A549 treated with DMSO at 1 μM for 4 hours (cell line): Measurements from ENCODE around the gene CASP2. TPM values are rescaled to one million over a fixed set of nuclear protein-coding genes. Genes with fewer than 3 reads are reported as not detected.

Experiments used
- total RNA-seq: library from RNA; stranded (reverse); fragments of 200-300 nt; extraction: Qiagen RNA extraction; gene quantifications from 5 replicates; pipeline ENCODE4 v1.2.3, GENCODE V29; 2022; ENCODE audit warnings: low read depth

CASP2 gene
- total RNA-seq = 20.6 to 30.8 TPM (median 21.1 TPM) in 5 replicates

GRCh38 chr7:143287935-143288826, at the start of gene CASP2:
Gene CASP2 (plus strand): TSS chr7:143288351. CDS start chr7:143288456, 105 bp downstream.

GRCh38 chr7:143263266-143264195, 24.6 kb upstream of the CASP2 start, which contains the start of gene GSTK1:
Gene GSTK1 (plus strand): TSS chr7:143263441. CDS start chr7:143263514, 73 bp downstream.

GRCh38 chr7:143284591-143285469, 3.3 kb upstream of the CASP2 start, which contains the start of gene TMEM139:
Gene TMEM139 (plus strand): TSS chr7:143284958. CDS start chr7:143285958, 1,000 bp downstream.

GRCh38 chr7:143315776-143316175, 27.6 kb downstream of the CASP2 start, which contains the start of gene CLCN1:
Gene CLCN1 (plus strand): TSS chr7:143316111. CDS start chr7:143316213, 102 bp downstream.

Other genes starting within 250 kb of the CASP2 start
- not detected in 5 replicates for gene OR6V1, start 236.0 kb upstream of the CASP2 start, total RNA-seq
- not detected in 5 replicates for gene PIP, start 156.3 kb upstream of the CASP2 start, total RNA-seq
- gene TAS2R39, start 104.9 kb upstream of the CASP2 start, total RNA-seq = not detected in 5 replicates
- not detected in 5 replicates for gene TAS2R40, start 66.3 kb upstream of the CASP2 start, total RNA-seq
- gene GSTK1, start 24.9 kb upstream of the CASP2 start, total RNA-seq = 110 to 116 TPM (median 115 TPM) in 5 replicates
- 0.57 to 1.8 TPM (median 0.81 TPM) in 5 replicates for gene TMEM139, start 3.4 kb upstream of the CASP2 start, total RNA-seq
- gene CLCN1, start 27.8 kb downstream of the CASP2 start, total RNA-seq = 0.03 to 0.07 TPM (median 0.06 TPM) in 3 of 5 replicates, not detected in the others
- 0.36 to 0.72 TPM (median 0.58 TPM) in 5 replicates for gene FAM131B, start 74.4 kb downstream of the CASP2 start, total RNA-seq
- 164 to 197 TPM (median 174 TPM) in 5 replicates for gene ZYX, start 93.0 kb downstream of the CASP2 start, total RNA-seq
- 0.27 TPM in 1 of 5 replicates, not detected in the others for gene EPHA1, start 120.5 kb downstream of the CASP2 start, total RNA-seq
- gene TAS2R60, start 155.1 kb downstream of the CASP2 start, total RNA-seq = not detected in 5 replicates
- gene TAS2R41, start 189.5 kb downstream of the CASP2 start, total RNA-seq = not detected in 5 replicates